Measurements from ENCODE around the gene IER5L.
"Not testable (repeated sequence)": the region's sequence is repeated elsewhere in the genome, so short reads cannot be mapped to it uniquely, and the experiment has no call there.

Gene IER5L

DNA sequence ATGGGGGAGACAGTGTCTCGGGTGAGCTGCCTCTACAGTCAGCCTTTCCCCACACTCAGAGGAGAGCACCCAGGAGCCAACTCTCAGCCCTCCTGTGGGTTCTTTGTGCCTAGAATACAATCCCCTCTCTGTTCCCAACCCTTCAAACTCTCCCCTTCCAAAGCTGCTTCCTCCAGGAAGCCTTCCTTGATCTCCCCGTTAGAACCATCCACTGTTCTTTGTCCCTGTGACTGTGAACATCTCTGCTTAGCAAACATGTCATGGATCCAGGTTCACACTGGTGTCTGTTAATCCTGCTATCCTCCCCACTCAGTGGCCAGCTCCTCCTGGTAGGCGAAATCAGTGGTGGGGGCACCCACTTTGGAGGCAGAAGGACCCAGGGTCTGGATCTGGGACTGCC, 16.2 kb upstream of the IER5L start:
- no peak overlapping the region for H2AFZ ChIP-seq (ENCODE audit: low read depth, low read length)
- no peaks in the 10 kb centered on the region for H3K36me3 ChIP-seq (ENCODE audit: insufficient read depth, low read length)
- H3K9ac ChIP-seq (ENCODE audit: low read depth, low read length): no peak overlapping the region
- no peak overlapping the region for H3K27ac ChIP-seq (ENCODE audit: low read length)
- DNase-seq (no peak), ATAC-seq (ENCODE audit: insufficient read depth, low read depth) (no peak)
- no peak overlapping the region for H3K4me3 ChIP-seq (ENCODE audit: low read depth in 1 of 2, low read length in 2 of 2)
- H3K4me2 ChIP-seq (ENCODE audit: insufficient read depth, low read length): no peak overlapping the region
- H3K9me3 ChIP-seq (ENCODE audit: insufficient read depth, low read length, severe bottlenecking): no peaks in the 10 kb centered on the region
- H3K27me3 ChIP-seq (ENCODE audit: insufficient read depth, low read length, poor library complexity): peaks cover 4% of the 10 kb centered on the region
- H3K79me2 ChIP-seq (ENCODE audit: insufficient read depth, low read length): no peaks in the 10 kb centered on the region
- TF ChIP-seq EZH2 (IDR thresholded peaks at IDR 0.05; ENCODE audit: borderline replicate concordance, low read depth, low read length, severe bottlenecking): no peak
- TF ChIP-seq, protein P1, sequence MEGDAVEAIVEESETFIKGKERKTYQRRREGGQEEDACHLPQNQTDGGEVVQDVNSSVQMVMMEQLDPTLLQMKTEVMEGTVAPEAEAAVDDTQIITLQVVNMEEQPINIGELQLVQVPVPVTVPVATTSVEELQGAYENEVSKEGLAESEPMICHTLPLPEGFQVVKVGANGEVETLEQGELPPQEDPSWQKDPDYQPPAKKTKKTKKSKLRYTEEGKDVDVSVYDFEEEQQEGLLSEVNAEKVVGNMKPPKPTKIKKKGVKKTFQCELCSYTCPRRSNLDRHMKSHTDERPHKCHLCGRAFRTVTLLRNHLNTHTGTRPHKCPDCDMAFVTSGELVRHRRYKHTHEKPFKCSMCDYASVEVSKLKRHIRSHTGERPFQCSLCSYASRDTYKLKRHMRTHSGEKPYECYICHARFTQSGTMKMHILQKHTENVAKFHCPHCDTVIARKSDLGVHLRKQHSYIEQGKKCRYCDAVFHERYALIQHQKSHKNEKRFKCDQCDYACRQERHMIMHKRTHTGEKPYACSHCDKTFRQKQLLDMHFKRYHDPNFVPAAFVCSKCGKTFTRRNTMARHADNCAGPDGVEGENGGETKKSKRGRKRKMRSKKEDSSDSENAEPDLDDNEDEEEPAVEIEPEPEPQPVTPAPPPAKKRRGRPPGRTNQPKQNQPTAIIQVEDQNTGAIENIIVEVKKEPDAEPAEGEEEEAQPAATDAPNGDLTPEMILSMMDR (IDR thresholded peaks at IDR 0.05; ENCODE audit: borderline replicate concordance, extremely low read depth, low read length, poor library complexity, severe bottlenecking): no peak
- H3K4me1 ChIP-seq (ENCODE audit: insufficient read depth, low read length): no peaks in the 10 kb centered on the region
- H4K20me1 ChIP-seq (ENCODE audit: insufficient read depth, low read length): no peaks in the 10 kb centered on the region

DNA sequence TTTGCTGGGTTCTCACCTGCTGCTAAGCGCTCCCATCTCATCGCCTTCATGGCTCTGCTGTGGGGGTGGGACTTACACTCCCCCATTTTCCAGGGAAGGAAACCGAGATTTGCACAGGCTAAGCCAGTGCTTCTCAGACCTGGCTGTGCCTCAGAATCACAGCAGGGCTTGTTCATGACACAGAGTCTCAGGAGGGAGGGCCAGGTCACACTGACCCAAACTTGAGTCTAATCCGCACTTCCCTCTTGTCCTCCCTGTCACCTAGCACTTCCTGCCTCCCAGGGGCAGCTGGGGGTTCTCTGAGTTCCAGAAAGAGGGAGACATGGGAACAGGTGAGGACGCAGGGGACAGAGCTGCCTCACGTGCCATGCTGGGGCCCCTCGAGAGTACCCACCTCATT, 15.6 kb upstream of the IER5L start:
- Histone ChIP-seq H3K79me2 (ENCODE audit: insufficient read depth, low read length) (no peaks in the 10 kb centered on the region), H3K4me1 (ENCODE audit: insufficient read depth, low read length) (no peaks in the 10 kb centered on the region), H3K27ac (ENCODE audit: low read length) (no peak overlapping the region), H3K9ac (ENCODE audit: low read depth, low read length) (no peak overlapping the region), H3K4me2 (ENCODE audit: insufficient read depth, low read length) (no peak overlapping the region), H3K36me3 (ENCODE audit: insufficient read depth, low read length) (no peaks in the 10 kb centered on the region), H3K4me3 (ENCODE audit: low read depth in 1 of 2, low read length in 2 of 2) (no peak overlapping the region), H4K20me1 (ENCODE audit: insufficient read depth, low read length) (no peaks in the 10 kb centered on the region), H2AFZ (ENCODE audit: low read depth, low read length) (no peak overlapping the region), H3K9me3 (ENCODE audit: insufficient read depth, low read length, severe bottlenecking) (no peaks in the 10 kb centered on the region), H3K27me3 (ENCODE audit: insufficient read depth, low read length, poor library complexity) (peaks cover 4% of the 10 kb centered on the region)
- ATAC-seq (ENCODE audit: insufficient read depth, low read depth) (no peak), DNase-seq (no peak)
- no peak for TF ChIP-seq EZH2 (IDR thresholded peaks at IDR 0.05; ENCODE audit: borderline replicate concordance, low read depth, low read length, severe bottlenecking)
- TF ChIP-seq, protein P1 (IDR thresholded peaks at IDR 0.05; ENCODE audit: borderline replicate concordance, extremely low read depth, low read length, poor library complexity, severe bottlenecking): no peak

DNA sequence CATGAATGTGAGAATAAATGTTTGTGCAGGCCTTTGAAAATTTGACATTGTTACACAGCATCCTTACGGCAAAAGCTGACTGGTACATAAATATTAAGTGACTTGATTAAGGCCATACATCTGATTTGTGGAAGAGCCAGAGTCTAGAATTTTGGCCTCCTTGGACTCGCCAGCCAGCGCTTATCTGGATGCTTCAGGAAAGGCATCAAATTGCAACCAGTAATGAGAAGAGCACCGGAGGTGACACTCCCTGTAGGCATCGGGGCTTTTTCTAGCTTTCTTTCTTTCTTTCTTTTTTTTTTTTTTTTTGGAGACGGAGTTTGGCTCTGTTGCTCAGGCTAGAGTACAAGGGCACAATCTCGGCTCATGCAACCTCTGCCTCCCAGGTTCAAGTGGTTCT, 13.2 kb upstream of the IER5L start:
- Histone ChIP-seq H3K9ac (ENCODE audit: low read depth, low read length) (no peak overlapping the region), H3K27me3 (ENCODE audit: insufficient read depth, low read length, poor library complexity) (peaks cover 4% of the 10 kb centered on the region), H3K79me2 (ENCODE audit: insufficient read depth, low read length) (no peaks in the 10 kb centered on the region), H3K9me3 (ENCODE audit: insufficient read depth, low read length, severe bottlenecking) (no peaks in the 10 kb centered on the region), H3K27ac (ENCODE audit: low read length) (no peak overlapping the region), H3K4me2 (ENCODE audit: insufficient read depth, low read length) (no peak overlapping the region), H3K4me1 (ENCODE audit: insufficient read depth, low read length) (no peaks in the 10 kb centered on the region), H4K20me1 (ENCODE audit: insufficient read depth, low read length) (no peaks in the 10 kb centered on the region), H3K36me3 (ENCODE audit: insufficient read depth, low read length) (no peaks in the 10 kb centered on the region), H3K4me3 (ENCODE audit: low read depth in 1 of 2, low read length in 2 of 2) (no peak overlapping the region), H2AFZ (ENCODE audit: low read depth, low read length) (no peak overlapping the region)
- no peak for TF ChIP-seq EZH2 (IDR thresholded peaks at IDR 0.05; ENCODE audit: borderline replicate concordance, low read depth, low read length, severe bottlenecking)
- TF ChIP-seq, protein P1 (IDR thresholded peaks at IDR 0.05; ENCODE audit: borderline replicate concordance, extremely low read depth, low read length, poor library complexity, severe bottlenecking): no peak
- no peak for DNase-seq
- no peak for ATAC-seq (ENCODE audit: insufficient read depth, low read depth)

DNA sequence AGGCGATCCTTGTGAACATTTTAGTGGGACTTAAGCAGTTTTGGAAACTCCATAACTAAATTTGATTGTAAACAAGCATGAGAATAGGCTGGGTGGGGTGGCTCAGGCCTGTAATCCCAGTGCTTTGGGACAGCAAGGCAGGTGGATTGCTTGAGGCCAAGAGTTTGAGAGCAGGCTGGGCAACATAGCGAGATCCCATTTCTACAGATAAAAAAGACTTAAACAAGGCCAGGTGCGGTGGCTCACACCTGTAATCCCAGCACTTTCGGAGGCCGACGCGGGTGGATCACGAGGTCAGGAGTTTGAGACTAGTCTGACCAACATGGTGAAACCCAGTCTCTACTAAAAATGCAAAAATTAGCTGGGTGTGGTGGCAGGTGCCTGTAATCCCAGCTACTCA, 11.9 kb upstream of the IER5L start:
- not testable (repeated sequence) for H3K4me2 ChIP-seq (ENCODE audit: insufficient read depth, low read length); H3K27ac ChIP-seq (ENCODE audit: low read length); H2AFZ ChIP-seq (ENCODE audit: low read depth, low read length); H3K9ac ChIP-seq (ENCODE audit: low read depth, low read length); H3K4me3 ChIP-seq (ENCODE audit: low read depth in 1 of 2, low read length in 2 of 2); H3K9me3 ChIP-seq (ENCODE audit: insufficient read depth, low read length, severe bottlenecking); DNase-seq; H3K4me1 ChIP-seq (ENCODE audit: insufficient read depth, low read length); ATAC-seq (ENCODE audit: insufficient read depth, low read depth); H4K20me1 ChIP-seq (ENCODE audit: insufficient read depth, low read length); H3K27me3 ChIP-seq (ENCODE audit: insufficient read depth, low read length, poor library complexity); H3K79me2 ChIP-seq (ENCODE audit: insufficient read depth, low read length); H3K36me3 ChIP-seq (ENCODE audit: insufficient read depth, low read length)

Data from DND-41 (cell line).